Umbilical cord (tissue), 2 donors: ENCODE data around the gene GRM6. TPM values are rescaled to one million over a fixed set of nuclear protein-coding genes. Genes with fewer than 3 reads are reported as not detected.

Source experiments
- DNase-seq: peaks from one replicate; pipeline ENCODE4 v3.0.0-alpha.2; 2015; ENCODE audit warnings: low spot score
- total RNA-seq: library from RNA; depleted of rRNA; stranded (reverse); fragments of >200 nt; gene quantifications from one replicate; pipeline ENCODE4 v1.2.3, GENCODE V29; 2014; ENCODE audit warnings: low replicate concordance; ENCODE audit not compliant: insufficient read depth

The GRM6 gene
- 0.96 TPM for total RNA-seq

GRCh38 chr5:178994580-178995340 lies at the start of gene GRM6:
Gene GRM6 (minus strand): TSS chr5:178995320. CDS start chr5:178994944, 376 bp downstream.
- DNase-seq: no peak

DNA sequence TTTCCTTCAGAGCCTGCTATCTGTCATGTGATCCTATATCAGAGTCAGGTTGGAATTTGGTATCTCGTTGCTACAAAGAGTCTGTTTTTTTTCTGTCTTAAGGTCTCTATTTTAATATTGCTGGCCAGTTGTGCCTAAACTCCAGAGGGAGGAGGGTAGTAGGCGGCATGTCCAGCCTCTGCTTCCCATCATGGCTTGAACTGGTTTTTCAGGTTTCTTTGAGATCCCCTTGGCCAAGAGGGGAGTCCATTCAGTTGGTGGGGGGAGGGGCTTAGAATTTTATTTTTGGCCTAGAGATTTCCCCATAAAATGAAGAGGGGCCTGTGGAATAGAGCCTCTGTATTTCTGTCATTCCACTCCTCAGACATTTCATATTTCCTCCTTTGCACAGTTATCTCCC lies 49.6 kb upstream of the GRM6 start:
- DNase-seq: no peak

DNA sequence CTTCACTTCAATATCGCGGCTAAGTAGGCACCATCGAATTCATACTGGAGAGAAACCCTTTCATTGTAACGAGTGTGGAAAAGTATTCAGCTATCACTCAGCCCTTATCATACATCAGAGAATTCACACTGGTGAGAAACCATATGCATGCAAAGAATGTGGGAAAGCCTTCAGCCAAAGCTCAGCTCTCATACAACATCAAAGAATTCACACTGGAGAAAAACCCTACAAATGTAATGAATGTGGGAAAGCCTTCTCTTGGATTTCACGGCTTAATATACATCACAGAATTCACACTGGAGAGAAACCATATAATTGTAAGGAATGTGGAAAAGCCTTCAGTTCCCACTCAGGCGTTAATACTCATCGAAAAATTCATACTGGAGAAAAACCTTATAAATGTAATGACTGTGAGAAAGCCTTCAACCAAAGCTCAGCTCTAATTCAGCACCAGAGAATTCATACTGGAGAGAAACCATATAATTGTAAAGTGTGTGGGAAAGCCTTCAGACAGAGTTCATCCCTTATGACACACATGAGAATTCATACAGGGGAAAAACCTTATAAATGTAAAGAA lies 38.0 kb upstream of the GRM6 start:
- no peak for DNase-seq

DNA sequence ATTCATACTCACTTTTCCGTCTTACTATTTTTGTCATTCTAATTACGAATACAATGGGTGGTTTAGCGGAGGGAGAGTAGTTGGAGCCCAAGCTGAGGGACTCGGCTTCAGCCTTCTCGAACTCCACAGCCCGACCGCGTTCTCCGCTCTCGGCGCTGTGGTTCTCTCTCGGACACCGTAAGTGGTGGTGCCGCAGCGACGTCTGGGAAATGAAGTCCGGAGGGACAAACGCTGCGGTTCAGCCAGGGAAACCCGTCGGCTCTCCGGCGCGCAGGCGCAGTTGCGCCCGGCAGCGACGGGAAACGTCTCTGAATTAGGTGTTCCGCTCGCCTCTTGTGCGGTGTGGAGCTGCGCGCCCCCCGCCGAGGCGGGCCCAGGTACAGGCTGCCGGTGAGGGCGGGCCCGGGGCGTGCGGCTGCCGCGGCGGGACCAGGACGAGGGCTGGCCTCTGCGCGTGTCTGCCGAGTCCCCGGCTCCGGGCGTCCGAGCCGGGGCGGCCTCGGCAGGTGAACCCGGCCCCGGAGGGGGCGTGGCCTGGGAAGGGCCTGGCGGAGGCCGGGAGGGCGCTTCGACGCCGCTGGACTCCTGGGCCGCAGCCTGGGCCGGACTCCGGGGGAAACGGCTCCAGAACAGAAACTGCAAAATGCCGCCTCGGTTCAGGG lies 28.5 kb upstream of the GRM6 start, which contains the start of gene ZNF879:
ZNF879 (plus strand) TSS at position 277 of the 662 bp plus-strand sequence. CDS start 1,201 bp downstream, outside the sequence.
- peak; percentile 98 for DNase-seq

- DNase-seq: no peak
Observed at GRCh38 chr5:179008667-179009066, 13.5 kb upstream of the GRM6 start.

DNA sequence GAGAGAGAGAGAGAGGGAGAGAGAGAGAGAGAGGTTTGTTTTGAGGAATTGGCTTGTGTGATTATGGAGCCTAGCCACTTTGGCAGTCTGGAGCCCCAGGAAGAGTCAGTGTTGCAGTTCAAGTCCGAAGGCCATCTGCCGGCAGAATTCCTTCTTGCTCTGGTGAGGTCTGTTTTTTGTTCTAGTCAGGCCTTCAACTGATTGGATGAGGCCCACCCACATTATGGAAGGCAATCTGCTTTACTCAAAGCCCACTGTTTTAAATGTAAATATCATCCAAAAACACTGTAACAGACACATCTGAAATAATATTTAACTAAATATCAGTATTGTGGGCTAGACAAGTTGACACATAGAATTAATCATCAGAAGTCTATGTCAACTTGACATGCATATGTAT lies 11.4 kb upstream of the GRM6 start:
- no peak for DNase-seq

DNA sequence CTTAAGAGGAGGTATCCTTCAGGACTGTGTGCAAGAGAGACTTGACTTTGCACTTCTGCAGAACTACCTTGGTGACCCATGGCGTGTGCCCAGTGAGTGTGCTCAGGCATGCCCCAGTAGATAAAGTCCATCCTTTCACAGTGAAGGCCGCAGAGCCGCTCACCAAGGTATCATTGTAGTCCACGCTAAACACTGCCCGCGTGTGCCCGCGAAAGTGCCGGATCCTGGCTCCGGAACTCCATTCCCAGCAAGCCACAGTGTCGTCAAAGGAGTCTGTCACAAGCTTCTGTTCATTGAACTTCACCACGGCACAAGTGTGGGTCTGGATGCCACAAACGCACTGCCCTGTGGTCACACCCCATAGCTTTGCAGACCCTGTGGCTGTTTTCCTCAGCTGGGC lies 3.3 kb upstream of the GRM6 start:
- DNase-seq: no peak

- DNase-seq: no peak
Observed at GRCh38 chr5:178997191-178997590, 2.1 kb upstream of the GRM6 start.

- DNase-seq: no peak
Observed at GRCh38 chr5:178996156-178996555, 1.0 kb upstream of the GRM6 start.

DNA sequence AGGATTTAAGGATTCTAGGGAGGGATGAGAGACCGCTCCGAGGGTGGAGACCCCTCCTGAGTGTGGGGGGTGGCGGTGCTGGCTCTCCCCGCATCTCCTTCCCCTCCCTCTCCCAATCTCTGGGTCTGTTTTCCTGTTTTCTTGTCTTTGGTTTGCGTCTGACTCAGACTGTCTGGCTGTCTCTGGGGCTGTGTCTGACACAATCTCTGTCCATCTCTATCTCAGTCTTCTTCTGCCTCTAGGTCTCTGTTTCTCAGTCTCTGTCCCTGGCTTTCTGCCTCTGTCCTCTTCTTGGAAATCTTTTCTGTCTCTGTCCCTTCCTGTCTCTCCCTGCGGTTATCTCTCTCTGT lies 196 bp upstream of the GRM6 start:
- peak; percentile 2 for DNase-seq

DNA sequence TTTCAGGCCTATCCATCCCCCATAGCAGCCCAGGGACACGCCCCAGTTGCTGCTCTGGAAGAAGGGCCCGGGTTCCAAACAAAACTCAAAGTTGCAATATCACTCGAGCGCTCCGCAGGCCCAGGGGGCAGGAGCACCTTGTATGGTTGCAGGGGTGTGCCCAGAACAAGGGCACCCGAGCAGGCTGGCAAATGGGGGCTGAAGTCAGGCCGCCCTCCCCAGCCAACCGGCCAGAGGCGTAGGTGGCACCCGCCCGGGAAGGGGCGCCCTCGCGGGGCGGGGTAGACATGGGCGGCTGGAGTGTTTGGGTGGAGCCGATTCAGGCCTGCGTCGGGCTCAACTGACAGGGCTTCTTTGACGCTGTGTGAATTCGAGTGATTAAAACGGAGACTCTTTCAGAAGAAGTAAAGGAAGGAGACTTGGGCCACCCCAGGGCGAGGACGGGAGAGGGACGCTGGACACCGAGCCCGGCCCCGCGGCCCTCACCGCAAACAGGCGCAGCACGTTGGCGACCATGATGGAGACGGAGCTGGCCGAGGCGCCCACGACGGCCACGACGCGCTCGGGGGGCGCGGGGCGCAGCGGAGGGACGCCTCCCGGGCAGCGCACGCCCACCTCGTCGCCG lies 1.1 kb downstream of the GRM6 start:
- DNase-seq: no peak

DNA sequence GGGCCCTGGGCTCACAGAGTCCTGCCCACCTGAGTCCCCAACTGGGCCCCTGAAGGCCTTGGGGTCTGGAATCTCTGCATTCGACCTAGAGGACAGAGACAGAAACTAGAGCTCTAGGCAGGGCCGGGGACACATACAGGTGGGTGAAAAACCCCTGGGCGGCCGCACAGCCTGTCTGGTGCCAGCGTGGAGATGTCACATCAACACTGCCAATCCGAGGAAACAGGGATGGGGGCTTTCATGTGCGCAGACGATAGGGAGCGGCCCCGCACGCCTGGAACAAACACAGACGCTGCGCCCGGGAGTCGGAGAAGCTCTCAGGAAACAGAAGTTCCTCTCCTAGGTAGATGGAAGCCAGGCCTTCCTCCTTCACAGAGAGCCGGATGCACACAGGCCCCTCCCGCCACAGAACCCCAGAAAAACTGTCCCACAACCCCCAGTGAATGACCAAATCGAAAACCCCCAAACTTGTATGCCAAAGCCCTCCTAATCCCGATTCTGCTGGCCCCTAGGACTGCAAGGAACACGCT lies 1.8 kb downstream of the GRM6 start:
- DNase-seq: no peak

DNA sequence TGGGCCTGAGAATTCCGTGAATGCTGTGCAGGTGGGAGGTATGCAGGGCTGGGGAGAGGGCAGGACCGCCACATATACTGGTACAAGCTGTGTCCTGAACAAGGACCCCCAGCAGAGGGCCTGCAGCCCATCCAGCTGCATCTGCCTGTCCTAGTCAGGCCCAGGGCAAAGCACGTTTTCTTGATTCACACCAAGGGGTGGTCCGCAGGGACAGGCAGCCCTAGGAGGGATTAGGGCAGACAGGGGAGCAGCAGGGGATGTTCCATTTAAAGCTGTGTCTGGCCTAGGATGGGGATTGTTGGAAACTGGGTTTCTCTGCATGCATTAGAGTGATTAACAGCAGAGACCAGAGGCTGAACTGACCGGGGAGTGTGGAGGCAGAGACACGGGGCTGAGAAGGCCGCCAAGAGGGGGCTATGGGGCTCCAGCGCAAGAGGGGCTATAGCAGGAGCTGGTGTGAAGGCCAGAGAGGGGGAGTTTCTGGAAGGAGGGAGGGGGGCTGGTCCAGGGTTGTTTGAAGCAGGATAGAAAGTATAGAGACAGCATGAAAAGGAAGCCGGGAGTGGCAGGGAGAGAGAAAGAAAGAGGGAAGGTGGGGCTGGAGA lies 2.7 kb downstream of the GRM6 start:
- DNase-seq: no peak

DNA sequence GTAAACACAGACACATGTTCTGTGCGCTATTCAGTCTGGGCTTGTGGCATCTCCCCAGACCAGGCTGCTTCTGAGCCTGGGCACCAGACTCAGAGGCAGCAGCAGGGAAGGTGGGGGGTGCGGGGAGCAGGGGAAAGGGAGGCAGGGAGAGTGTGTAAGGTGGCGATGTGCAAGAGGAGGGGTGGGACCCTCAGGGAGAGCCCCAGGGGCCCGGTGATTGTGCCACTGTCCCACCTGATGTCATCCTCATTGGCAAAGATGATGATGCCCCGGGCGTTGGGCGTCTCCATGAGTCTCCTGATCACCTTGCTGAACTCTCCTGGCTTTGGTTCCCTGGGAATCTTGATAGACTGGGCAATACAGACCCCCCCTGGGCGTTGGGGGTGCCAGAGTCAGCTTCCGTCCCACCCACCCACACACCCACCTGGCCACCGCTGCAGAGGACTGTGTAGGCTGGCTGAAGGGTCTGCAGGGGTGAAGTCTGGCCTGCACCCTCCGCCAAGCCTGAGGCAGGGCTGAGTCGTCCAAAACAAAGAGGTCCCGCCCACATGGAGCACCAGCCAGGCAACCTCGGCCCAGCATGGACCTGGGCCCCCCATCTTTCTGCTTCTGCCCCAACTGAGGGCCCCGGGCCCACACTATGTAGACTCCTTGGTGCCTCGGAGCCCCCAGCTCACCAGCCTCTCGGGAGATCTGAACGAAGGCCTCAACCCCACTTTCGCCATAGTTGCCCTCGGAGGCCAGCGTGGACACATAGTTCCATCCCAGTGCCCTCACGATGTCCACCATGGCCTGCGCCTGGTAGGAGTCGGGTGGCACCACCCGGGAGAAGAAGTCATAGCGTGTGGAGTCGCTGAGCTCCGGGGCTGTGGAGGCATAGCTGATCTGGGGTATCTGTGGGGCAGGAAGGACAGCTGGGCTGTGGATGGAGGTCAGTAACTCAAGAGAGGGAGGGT lies 3.7 kb downstream of the GRM6 start:
- no peak for DNase-seq

DNA sequence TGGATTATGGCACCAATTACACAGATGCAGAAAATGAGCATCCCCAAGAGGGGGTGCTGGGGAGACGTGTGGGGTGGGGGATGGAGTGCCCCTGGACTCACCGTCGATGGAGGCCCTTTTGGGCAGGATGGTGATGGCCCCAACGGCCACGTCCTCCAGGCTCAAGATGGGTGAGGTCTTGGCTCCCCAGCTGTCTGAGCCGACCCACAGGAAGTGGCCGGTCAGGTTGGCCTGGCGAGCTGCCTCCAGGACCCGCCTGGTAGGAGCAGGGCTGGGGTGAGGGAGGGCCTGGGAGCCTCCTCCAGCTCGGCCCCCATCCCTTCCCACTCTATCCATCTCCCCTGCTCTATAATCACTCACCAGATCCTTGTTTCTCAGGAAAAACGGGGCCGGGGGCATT lies 4.6 kb downstream of the GRM6 start:
- DNase-seq: no peak

GRCh38 chr5:178989311-178989710 lies 5.8 kb downstream of the GRM6 start:
- DNase-seq: no peak

DNA sequence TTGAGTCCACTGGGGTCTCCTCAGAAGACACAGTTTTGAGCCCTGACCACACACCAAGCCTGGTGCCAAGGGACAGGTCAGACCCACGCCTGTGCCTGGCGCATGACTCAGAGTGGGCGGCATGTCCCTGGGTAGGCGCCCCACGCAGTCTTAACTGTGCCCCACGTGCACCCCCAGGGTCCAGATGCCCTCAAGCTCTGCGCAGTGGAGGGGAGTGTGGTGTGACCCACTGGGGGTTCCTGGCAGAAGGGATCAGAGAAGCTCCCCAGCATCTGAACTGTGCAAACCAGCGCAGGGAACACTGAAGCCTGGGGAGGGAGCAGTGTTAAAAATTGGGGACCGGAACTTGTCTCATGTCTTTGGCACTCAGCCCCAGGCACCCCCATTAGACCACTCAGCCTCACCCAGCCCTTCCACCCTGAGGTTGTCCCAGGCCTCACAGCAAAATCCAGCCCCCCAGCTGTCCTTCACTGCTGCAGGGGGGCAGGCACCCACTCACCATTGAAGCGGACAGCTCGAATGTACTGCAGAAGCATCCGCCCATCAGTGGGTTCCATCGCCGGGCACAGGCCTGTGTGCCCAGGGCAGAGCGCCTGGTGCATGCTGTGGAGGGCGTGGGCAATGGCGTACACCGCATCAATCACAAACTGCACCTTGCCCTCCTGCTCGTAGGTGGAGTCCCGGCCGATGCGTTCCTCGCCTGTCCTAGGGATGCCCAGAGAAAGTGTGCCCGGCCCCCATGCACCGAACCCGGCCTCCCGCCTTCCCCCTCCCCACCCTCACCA lies 6.5 kb downstream of the GRM6 start:
- no peak for DNase-seq

- DNase-seq: no peak
Observed at GRCh38 chr5:178986326-178986960, 8.7 kb downstream of the GRM6 start.
